SK-N-SH (cell line): Measurements from ENCODE around the gene RFT1.

ENCODE experiments used
- CHD2 ChIP-seq: fragments of 150-350 bp; IDR thresholded peaks from 2 replicates; pipeline ENCODE4 v1.6.1; 2018; ENCODE audit warnings: low read length; ENCODE audit not compliant: partially characterized antibody
- CTCF ChIP-seq: fragments of 200-600 bp; sonication (generic); IDR thresholded peaks from 2 replicates; pipeline ENCODE4 v1.6.1; 2017; ENCODE audit warnings: antibody characterized with exemption, mild to moderate bottlenecking, moderate library complexity
- EP300 ChIP-seq, 2 experiments: IDR thresholded peaks; 2 replicates each; pipeline versions ENCODE4 v1.4.0 to v1.6.1; 2012; ENCODE audit warnings: borderline replicate concordance in 1 of 2, low read depth in 1 of 2, low read length in 1 of 2
- FOSL2 ChIP-seq: IDR thresholded peaks from 2 replicates; pipeline ENCODE4 v1.4.0; 2012; ENCODE audit warnings: low read depth, mild to moderate bottlenecking, moderate library complexity, borderline replicate concordance
- GATA2 ChIP-seq: sonication (generic); formaldehyde crosslinking; IDR thresholded peaks from 2 replicates; pipeline ENCODE4 v1.5.0; 2020; ENCODE audit warnings: mild to moderate bottlenecking, missing genetic modification reagents
- MAX ChIP-seq: IDR thresholded peaks from 2 replicates; pipeline ENCODE4 v1.4.0; 2012; ENCODE audit warnings: low read depth
- MXI1 ChIP-seq: IDR thresholded peaks from 2 replicates; pipeline ENCODE4 v1.6.1; 2012; ENCODE audit warnings: mild to moderate bottlenecking, low read depth, low read length, improper control_type of control experiment
- RCOR1 ChIP-seq: fragments of 150-350 bp; IDR thresholded peaks from 2 replicates; pipeline ENCODE4 v1.6.1; 2017; ENCODE audit warnings: antibody characterized with exemption, low read length
- REST ChIP-seq: IDR thresholded peaks from 2 replicates; pipeline ENCODE4 v1.6.1; 2012; ENCODE audit warnings: mild to moderate bottlenecking, low read depth, low read length, moderate library complexity
- SIN3A ChIP-seq: IDR thresholded peaks from 2 replicates; pipeline ENCODE4 v1.6.1; 2012; ENCODE audit warnings: low read depth, mild to moderate bottlenecking, low read length, moderate library complexity, borderline replicate concordance
- TAF1 ChIP-seq: IDR thresholded peaks from 2 replicates; pipeline ENCODE4 v1.6.1; 2012; ENCODE audit warnings: low read depth, mild to moderate bottlenecking, low read length, moderate library complexity, borderline replicate concordance
- USF2 ChIP-seq: fragments of 150-350 bp; IDR thresholded peaks from 2 replicates; pipeline ENCODE4 v1.6.1; 2017; ENCODE audit warnings: antibody characterized with exemption, low read length, low read depth, borderline replicate concordance
- YY1 ChIP-seq: IDR thresholded peaks from 2 replicates; pipeline ENCODE4 v1.4.0; 2012; ENCODE audit warnings: low read depth, mild to moderate bottlenecking

GRCh38 chr3:53111822-53112221, 18.4 kb downstream of the RFT1 start:
- TF ChIP-seq CTCF (no peak), EP300 (IDR thresholded peaks at IDR 0.05; ENCODE audit: borderline replicate concordance in 1 of 2, low read depth in 1 of 2, low read length in 1 of 2) (no peak), RCOR1 (no peak), FOSL2 (no peak), GATA2 (CRISPR knock-in tag) (no peak), REST (no peak), MAX (no peak), SIN3A (no peak), CHD2 (no peak), TAF1 (no peak), YY1 (no peak), USF2 (no peak), MXI1 (no peak)
